T-helper 9 cell (primary cell): ENCODE results near the gene DLX6.

Source experiments
- DNase-seq: peaks from one replicate; pipeline ENCODE4 v3.0.0-alpha.2; 2020
- total RNA-seq, 2 donors: gene quantifications; one replicate each; lab custom pipeline; 2026; lab: John Stamatoyannopoulos, UW

The DLX6 gene
- 0 reads per million in 2 donors for total RNA-seq

DNA sequence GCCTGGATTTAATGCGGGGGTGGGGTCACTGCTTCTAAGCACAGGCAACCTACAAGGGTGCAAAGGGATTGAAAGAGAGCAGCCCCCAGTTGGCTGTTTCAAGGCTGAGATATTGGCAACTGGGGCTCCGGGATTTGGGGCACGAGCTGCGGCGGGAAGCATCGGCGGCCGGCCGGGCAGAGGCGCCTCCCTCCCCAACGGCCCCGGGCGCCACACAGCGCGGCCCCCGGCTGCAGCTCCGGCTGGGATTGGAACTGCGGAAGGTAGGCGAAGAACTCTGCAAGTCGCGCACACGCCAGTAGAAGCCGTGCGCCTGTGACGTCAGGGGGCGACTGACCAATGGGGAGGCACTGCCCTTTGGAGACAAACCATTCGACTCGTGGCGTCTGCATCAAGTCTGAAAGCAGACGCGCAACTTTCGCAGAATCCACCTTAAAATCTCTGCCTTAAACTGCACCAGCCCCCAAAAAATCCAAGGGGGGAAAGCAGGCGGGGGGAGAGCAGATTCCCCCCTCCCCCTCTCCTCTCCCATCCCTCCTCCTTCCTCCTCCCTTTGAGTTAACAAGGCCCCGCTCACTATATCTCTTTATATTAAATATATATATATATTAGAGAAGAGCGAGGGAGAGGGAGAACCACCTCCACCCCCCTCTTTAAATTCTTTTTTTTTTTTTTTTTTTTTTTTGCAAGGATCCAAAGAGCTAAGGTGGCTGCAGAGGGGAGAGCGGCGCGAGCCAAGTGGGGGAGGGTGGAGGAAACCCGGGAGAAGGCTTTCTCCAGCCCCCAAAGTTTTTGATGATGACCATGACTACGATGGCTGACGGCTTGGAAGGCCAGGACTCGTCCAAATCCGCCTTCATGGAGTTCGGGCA lies at the start of gene DLX6:
Gene DLX6, plus strand, starts transcription at position 371 of the 872 bp plus-strand sequence. Its CDS starts 425 bp downstream, at position 796.
- no peak for DNase-seq

DNA sequence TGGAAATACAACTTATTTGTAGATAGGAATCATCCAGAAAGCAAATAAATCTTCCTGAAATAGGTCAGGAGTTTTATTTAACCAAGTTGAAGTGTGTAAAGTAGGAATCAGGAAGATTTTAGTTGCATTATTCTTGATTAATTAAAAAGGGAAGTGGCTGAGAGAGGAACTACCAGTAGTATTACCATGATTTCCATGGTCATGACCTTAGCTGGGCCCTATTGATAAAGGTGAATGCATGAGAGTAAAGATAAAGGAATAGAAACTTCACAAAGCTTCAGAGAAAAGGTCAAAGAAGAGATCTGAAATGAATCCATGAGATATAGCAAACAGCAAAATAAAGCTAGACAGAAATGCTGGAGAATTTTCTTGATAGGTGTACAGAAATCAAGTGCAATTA lies 46.2 kb upstream of the DLX6 start:
- DNase-seq = no peak

DNA sequence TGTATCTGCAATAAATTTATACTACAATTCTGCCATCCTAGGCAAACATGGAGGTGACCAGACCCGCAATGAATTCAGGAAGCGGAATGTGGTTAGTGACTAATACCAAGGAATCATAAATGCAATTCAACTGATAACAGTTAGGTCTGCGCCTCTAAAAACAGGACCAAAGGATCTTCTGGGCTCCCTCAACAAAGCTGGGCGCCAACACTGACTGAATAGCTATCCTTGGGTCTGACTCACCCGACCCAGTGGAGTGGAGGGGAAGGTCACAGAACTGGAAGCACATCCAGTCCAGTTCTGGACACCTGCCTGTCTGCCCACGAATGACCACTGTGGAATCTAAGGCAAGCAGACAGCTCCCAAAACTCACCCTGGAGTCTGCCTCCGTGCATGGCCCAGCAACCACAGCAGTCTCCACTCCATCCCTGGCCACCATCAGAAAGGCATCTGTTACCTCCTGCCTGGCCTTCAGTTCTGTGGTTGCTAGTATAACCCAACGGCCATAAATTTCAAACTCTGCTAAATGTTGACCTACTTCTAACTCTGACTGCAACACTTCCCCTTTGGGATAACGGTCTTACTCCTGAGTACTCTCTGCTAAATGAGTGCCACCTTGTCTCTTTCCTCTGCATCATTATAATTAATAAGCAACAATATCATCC lies 43.0 kb upstream of the DLX6 start:
- DNase-seq = no peak

DNA sequence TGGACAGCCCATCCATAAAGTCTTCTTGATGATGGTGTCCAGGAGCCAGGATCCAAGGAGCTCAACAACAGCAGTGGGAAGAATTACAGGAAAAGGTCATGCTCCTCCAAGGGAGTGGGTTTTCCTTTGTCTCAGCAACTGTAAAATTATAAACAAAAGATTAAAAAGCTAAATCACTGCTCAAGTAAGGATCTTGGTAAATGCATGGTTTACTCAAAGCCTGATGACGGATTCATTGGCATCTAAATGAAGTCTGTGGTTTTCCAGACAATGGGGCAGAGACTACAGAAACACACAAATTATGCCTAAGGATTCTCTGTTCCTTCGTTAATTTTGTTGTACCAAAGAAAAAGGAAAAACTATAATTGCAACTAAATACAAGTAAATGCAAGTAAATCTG lies 36.4 kb upstream of the DLX6 start:
- DNase-seq = no peak

DNA sequence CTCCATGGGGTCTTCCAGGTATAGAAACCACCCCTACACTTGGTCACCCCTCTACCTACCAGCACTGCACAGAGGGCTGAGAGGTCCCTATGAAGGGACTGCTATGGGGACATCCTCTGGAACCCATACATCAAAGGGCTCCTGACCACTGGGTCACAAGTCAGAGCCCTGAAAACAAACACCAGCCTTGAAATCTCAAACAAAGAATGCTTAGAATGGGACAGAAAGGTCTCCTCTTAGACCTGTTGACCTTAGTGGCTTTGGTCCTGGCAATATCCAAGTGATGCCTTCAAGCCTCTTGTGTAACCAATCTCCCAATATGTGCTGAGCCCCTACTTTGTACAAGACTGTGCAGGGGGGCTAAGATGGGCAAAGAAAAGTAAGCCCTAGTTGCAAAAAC lies 34.6 kb upstream of the DLX6 start:
- DNase-seq = no peak

DNA sequence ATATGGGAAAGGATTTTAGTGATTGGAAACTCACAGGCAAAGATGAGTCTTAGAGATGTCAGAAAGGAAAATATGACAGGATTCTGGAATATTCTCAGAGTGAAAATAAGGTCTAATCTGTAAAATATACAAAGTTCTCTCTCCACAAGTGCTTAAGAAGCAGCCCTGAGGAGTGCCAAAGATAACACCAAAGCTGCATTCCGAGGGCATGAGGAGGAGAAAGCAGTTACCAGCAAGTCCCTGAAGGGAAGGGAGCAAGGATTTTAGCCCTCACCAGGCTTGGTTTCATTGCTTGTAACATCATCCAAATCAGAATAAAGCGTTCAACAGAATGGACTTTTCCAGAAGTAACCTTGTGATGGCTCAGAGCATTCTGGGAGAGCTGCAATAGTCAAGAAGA lies 31.4 kb upstream of the DLX6 start:
- no peak for DNase-seq

DNA sequence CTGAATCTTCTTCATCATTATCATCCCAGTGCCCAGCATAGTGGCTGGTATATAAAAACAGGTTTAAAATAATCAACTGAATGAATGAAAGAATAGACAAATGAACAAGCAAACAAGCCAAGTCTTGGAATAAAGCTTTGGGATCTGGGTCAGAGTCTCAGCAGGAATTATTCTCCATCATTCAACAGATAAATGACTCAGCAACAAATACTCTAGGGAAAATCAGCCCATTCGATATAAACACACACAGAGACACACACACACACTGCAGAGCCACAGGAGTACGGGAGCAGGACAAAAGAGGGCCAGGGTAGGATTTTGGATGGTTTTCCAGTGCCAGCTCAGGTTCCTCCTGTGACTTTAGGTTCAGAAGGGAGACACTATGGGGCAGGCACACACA lies 29.2 kb upstream of the DLX6 start:
- no peak for DNase-seq

DNA sequence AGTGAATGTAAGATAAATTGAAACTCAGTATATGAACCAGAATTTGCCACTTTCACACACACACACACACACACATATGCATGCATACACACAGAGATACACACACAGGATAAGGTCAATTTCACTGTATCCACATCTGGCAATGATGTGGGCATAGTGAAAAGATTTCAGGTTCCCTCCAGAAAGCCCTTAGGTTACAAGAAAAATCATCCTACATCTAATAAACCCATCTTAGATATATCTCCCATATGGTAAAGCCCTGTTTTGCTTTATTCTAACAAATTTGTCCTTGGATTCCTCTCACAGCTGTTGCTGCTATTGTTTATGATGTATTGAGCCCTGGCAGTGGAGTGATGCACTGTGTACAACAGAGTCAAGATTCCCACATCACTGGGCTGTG lies 27.9 kb upstream of the DLX6 start:
- DNase-seq = no peak

DNA sequence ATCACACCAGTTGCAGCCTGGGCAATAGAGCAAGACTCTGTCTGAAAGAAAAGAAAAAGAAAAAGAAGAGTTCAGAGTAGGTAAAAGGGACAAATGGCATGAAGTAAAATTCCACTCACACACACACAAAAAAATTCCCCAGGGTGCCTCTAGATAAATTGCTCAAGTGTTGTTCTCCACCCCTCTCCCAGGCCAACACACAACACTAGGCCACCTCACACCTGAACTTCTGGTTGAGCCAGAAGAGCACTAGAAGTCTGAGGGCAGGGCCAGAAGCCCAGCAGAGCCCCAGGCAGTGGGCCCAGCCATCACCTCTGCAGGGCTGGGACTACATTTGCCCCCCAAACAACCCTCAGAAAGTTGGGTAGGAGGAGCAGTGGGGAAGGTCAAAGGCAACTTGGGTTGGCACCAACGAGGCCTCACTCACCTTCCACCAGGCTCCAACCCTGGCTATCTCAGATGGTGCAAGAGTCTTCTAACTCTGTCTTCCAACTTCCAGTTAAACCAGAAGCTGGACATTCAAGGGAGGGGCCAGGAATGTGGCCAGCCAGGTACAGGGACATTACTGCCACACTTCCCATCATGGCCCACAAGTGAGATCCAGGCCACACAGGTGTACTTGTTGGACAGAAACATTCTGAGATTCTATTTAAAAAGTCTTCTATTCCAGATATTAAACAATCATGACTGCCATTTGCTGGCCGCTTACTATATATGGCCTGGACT lies 25.6 kb upstream of the DLX6 start:
- DNase-seq = no peak

DNA sequence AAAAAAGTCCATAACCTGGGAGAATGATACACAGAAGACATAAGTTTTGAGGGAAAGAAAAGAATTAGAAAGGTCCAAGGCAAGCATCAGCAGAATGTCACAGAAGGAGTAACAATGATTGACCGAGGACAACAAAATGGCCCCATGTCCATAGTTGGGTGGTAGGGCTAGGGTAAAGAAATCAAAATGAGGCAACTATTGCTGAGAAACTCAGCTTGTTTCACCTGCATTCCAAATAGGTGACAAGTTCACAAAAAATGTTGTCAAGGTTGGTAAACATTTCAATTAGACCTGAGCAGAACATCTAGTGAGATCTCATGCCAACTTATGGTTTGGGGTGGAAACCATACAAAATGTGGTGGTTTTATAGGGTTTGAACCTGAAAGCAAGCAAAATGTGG lies 22.8 kb upstream of the DLX6 start:
- DNase-seq = no peak

DNA sequence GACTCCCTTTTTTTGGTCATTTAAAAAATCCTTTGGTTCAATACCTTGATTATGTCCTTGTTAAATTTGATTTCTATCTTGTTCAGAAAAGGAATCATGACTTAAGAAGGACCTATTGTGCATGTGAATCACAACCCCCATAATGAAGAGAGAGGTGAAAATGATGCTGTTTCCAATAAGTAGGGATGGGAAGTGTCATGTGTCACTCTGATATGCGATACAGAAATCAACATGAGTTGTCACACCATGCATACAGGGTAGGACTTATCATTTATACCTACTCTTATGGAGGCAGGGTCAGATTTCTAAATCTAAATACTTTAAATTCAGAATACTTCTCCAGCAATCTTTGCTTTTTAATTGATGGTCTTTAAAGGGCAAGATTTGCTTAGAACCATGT lies 19.4 kb upstream of the DLX6 start:
- DNase-seq = no peak

DNA sequence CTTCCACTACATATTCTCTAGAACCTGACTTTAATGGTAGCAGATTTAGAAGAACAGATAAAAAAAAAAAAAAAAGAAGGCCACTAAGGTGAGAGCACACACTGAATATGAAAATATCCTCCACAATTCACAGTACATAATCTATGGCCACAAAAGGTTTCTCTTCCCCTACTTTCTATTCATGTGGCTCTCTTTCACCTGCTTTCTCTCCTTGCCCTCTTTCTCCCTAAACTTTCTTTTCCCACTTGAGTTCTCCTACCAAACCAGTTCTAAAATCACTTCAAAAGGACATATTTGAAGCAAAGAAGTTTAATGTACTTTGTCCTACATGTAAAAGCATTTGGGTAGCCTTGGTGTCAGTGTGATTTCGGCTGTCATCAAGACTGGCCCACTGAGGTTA lies 18.5 kb upstream of the DLX6 start:
- DNase-seq = no peak

DNA sequence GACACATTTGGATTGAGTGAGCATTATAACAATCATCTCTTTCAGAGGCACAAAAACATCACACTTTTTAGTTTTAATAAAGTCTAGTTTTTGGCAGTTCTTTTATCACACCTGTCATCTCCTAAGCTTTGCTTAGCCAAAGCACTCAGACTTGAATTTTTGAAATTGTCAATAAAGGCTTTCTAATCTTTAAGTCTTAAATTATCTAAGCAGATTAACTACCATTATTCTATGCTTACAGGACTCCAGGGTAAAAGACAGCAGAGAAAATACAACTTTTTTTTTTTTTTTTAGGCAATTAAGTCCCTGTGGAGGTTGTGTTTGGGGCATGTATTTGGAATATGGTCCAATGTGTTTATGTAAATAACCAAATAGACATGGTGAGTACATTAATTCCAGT lies 17.6 kb upstream of the DLX6 start:
- DNase-seq = no peak

DNA sequence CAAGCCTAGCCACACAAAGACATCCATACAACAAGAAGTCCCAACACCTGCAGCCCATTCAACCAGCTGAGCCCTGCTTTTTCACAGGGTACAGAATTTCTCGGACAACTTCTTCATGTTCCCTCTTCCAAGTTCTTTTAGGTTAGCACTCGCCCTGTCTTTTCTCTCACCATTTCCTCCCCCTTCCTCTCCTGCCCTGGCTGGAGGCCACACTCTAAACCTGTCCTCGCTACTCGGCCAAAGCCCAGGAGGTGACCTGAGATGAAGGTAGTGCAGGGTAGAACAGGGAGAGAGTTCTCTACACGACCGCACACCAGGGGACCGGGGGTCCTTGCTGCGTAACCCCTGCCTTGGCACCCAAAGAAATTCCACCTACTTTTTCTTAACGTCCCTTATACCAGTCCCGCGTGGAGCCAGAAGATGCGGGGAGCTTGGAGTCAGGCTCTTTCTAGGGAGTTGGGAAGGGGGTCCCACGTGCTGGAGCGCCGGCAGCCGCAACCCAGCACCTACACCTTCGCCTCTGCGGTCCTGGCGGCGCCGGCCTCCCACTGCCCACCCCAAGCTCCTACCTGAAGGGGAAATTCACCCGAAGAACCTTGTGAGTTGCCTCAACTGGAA lies 16.0 kb upstream of the DLX6 start:
- no peak for DNase-seq

DNA sequence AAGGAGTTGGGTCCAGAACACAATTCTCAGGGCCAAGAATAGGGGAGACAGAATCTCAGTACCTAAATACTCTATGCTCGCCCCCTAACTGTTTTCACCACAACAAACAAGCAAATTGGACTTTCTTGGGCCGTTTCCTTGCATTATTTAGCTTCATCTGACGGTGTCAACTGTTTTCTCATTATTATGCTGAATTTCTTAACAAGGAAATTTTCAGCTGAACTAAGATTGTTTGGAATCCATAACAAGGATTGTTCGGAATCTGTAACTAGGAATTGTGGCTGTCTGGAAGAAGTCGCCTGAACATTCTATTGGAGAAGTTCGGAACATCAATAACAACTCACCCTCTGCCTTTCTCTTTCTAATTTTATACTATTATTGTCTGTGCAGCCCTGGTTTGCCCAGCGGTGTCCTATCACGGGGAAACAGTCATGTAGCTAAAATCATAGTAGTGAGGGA lies 15.5 kb upstream of the DLX6 start:
- DNase-seq = no peak

DNA sequence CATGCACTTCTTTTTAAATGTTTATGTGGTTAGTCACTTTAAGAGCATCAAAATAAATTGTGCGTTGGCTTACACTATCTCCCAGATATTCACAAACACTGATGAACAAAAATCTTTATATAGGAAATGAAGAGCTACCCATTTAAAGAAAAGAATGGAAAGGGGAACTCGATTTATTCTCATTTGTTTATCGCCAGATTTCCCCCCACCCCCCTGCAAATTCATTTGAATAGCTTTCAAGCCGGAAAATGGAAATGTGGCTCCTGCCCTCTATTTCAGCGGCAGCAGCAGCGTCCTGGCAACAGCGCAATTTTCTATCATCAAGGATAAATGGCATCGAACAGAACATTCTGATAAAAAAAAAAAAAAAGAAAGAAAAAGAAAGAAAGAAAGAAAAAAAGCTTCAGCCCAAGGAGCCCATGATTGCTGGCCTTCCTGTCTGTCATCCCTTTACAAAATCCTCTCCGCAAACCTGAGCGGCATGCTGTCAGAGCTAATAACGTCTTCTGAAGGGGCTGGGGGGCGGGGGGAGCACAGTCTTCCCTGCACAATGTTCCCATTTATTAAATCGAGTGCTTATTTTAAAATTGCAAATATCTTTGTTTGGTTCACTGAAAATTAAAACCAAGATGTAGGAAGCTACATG lies 13.7 kb upstream of the DLX6 start:
- DNase-seq = no peak

DNA sequence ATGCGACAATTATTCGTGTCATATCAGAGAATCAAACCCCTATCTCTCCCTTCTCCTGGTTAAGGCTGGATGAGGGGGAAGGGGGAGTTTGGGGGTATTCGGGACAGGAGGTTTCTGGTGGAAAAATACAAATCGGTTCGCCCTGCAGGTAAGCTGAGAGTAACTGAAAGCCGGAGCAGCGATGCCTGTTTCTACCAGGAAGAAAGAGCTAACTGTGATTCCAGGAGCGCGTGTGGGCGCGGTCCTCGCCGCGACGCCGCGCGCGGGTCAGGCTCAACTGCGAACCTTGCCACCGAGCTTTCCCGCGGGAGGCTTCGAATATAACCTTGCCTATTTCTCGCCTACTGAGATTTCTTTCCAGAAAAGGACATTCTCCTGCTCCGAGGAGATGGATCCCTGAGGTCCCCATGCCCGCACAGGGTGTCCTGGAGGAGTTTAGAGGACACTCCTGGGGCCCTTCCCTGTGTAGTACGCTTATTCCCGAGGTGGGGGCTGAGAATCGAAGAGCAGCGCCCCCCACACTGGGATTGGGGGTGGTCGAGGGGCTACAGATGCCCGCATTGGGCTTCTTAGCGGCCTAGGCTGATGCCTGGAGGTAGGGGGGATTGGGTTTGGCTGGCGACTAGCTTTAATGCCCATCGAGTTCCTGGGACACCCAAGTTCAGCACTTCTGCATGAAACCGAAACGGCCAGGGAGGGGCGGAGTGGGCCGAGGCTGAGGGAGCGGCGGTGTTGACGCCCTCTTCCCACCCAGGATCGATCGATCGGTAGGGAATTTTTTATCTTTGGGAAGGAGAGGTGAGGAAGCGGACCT lies 13.0 kb upstream of the DLX6 start:
- DNase-seq = no peak

DNA sequence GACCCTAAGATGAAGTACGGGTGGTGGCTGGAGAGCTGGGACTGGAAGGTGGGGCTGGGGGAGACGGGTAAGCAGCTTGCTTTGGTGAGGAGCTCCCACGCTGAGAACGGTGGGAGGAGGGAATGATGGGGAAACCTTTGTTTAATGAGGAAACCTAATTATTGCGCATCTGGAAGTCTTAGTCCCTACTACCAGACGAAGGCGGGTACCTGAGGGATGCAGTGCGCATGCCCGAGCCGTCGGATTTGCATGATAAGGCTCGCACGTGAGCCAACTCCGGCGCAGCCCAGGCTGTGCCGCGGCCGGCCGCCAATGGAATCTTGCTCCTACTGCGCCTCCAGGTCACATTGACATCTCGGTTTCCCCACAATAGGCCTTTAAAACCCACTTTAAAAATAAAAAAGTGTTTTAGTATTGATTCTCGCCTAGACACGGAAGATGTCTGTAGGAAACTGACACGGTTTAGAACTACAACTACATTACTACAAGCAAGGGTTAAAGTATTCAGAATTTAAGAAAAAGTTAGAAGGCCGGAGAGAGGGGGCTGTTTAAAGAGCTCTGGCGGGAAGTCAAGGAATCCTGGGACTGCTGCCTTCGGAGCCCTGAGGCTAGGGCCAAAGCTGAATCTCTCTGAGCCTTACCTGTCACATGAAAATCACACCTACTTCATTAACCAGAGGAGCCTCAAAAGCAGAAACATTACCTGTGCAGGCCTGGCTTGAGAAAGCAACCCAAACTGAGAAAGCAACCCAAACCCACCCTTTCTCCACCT lies 12.1 kb upstream of the DLX6 start:
- DNase-seq = no peak

DNA sequence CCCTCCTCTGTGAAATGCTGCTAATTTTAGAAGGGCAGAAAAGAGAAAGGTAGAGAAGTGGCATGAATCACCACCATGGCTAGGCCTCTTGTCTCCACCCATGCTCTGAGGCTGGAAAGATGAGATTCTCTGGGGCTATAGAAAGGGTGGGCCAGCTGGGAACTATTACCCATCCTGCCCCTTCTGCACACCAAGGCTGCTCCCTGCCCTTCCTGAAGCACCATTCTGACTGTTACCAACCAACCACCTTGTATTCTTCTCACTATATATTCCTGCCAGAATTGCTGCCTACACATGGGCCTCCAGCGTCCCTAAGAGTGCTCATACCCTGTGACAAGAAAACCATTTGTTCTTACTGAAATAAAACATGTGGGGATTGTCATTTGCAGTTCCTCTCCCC lies 11.4 kb upstream of the DLX6 start:
- no peak for DNase-seq

DNA sequence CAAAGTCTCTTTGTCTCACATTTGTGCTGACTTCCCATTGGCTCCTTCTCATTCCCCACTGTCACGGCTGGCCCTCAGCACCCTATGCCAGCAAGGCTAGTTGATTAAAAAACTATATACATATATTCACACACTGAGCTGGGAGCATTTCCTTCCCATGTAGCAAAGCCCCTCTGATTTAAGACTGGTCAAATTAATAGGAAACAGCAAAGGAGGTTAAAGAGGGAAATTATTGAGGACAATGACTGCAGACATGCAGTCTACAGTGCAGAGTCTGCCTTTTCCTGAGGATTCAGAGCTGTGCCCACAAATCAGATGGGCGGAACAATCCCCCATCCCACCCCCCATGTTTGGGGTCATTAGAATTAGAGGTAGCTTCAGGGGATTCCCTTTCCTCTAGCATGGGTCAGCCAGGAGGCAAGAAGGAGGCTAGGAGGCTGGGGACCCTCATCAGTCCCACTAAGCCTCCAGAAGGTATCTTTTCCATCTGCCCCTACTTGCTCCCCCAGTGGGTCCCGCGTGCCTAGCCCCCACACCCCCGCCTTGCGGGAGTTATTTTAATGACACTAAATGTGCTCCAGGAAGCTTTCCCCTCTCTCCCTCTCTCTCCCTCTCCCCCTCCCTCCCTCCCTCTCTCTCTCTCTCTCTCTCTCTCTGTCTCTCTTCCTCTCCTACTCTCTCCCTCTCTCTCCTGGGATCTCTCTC lies 9.8 kb upstream of the DLX6 start:
- DNase-seq = no peak
